ENCODE data around the gene PEX19. TPM values are rescaled to one million over a fixed set of nuclear protein-coding genes. Genes with fewer than 3 reads are reported as not detected.
A peak's percentile ranks its signal among the peaks of the same experiment; 100 is the strongest.

The PEX19 gene
- total RNA-seq, 1 donor from 2014 or later = 24.9 TPM

GRCh38 chr1:160277987-160278386, 6.9 kb downstream of the PEX19 start:
- no peak for DNase-seq (ENCODE audit: low read depth in 2 of 2)

GRCh38 chr1:160277330-160277729, 7.6 kb downstream of the PEX19 start:
- DNase-seq (ENCODE audit: low read depth in 2 of 2) = no peak

GRCh38 chr1:160271025-160271424, 13.9 kb downstream of the PEX19 start:
- DNase-seq (ENCODE audit: low read depth in 2 of 2) = no peak

- DNase-seq (ENCODE audit: low read depth in 2 of 2) = no peak
These were observed 17.5 kb downstream of the PEX19 start for GRCh38 chr1:160267284-160267991.

GRCh38 chr1:160264795-160265307, 20.1 kb downstream of the PEX19 start:
- no peak for DNase-seq (ENCODE audit: low read depth in 2 of 2)

- peak; percentile 92 to 97 for DNase-seq (ENCODE audit: low read depth in 2 of 2)
These were observed 22.8 kb downstream of the PEX19 start, which contains the start of gene DCAF8 for GRCh38 chr1:160261893-160262794. TSS of gene DCAF8 (minus strand) at chr1:160262549. CDS start at chr1:160244008, 18,541 bp downstream.

GRCh38 chr1:160261556-160261892, 23.4 kb downstream of the PEX19 start:
- peak; percentile 70 to 91 for DNase-seq (ENCODE audit: low read depth in 2 of 2)

- DNase-seq (ENCODE audit: low read depth in 2 of 2) = peak in 1 of 2 donors; percentile 88
These were observed 24.2 kb downstream of the PEX19 start for GRCh38 chr1:160260406-160261382.

- DNase-seq (ENCODE audit: low read depth in 2 of 2) = no peak
These were observed 26.6 kb downstream of the PEX19 start for GRCh38 chr1:160258177-160258798.

- no peak for DNase-seq (ENCODE audit: low read depth in 2 of 2)
These were observed 27.4 kb downstream of the PEX19 start for GRCh38 chr1:160257411-160258015.

GRCh38 chr1:160256396-160257046, 28.4 kb downstream of the PEX19 start:
- peak in 1 of 2 donors; percentile 58 for DNase-seq (ENCODE audit: low read depth in 2 of 2)

- DNase-seq (ENCODE audit: low read depth in 2 of 2) = no peak
These were observed 29.1 kb downstream of the PEX19 start for GRCh38 chr1:160255781-160256300.

GRCh38 chr1:160251687-160252526, 33.0 kb downstream of the PEX19 start:
- peak; percentile 63 to 77 for DNase-seq (ENCODE audit: low read depth in 2 of 2)

GRCh38 chr1:160251011-160251410, 33.9 kb downstream of the PEX19 start:
- DNase-seq (ENCODE audit: low read depth in 2 of 2) = no peak

- no peak for DNase-seq (ENCODE audit: low read depth in 2 of 2)
These were observed 37.9 kb downstream of the PEX19 start for GRCh38 chr1:160247053-160247452.

- no peak for DNase-seq (ENCODE audit: low read depth in 2 of 2)
These were observed 39.5 kb downstream of the PEX19 start for GRCh38 chr1:160245434-160245833.

GRCh38 chr1:160244209-160244608, 40.7 kb downstream of the PEX19 start:
- DNase-seq (ENCODE audit: low read depth in 2 of 2) = peak in 1 of 2 donors; percentile 5

GRCh38 chr1:160243767-160244166, 41.2 kb downstream of the PEX19 start:
- peak in 1 of 2 donors; percentile 29 for DNase-seq (ENCODE audit: low read depth in 2 of 2)

All from dermis microvascular lymphatic vessel endothelial cell (primary cell).